Activated naive CD8-positive, alpha-beta T cell treated with anti-CD3 and anti-CD28 coated beads, Interleukin-2, amount 50 U/mL, for 24 hours (primary cell): ENCODE results near the gene PTTG2.

Source experiments
- ATAC-seq: fragments of 150-1000 bp; cut with Tn5 transposase; one replicate; pipeline ENCODE4 v1.10.0; 2021
- DNase-seq: peaks from one replicate; pipeline ENCODE4 v3.0.0; 2021
- H3K27ac Mint-ChIP-seq: one replicate; pipeline ENCODE4 v1.8.0; 2021; ENCODE audit warnings: mild to moderate bottlenecking, mixed read lengths
- H3K27me3 Mint-ChIP-seq: one replicate; pipeline ENCODE4 v1.8.0; 2021; ENCODE audit warnings: mixed read lengths
- H3K36me3 Mint-ChIP-seq: one replicate; pipeline ENCODE4 v1.8.0; 2021; ENCODE audit warnings: low read depth, mixed read lengths
- H3K4me1 Mint-ChIP-seq: one replicate; pipeline ENCODE4 v1.8.0; 2021; ENCODE audit warnings: mixed read lengths
- H3K4me3 Mint-ChIP-seq: one replicate; pipeline ENCODE4 v1.8.0; 2021; ENCODE audit warnings: mild to moderate bottlenecking, moderate library complexity, mixed read lengths
- H3K9me3 Mint-ChIP-seq: one replicate; pipeline ENCODE4 v1.8.0; 2021; ENCODE audit warnings: mixed read lengths

Gene PTTG2

DNA sequence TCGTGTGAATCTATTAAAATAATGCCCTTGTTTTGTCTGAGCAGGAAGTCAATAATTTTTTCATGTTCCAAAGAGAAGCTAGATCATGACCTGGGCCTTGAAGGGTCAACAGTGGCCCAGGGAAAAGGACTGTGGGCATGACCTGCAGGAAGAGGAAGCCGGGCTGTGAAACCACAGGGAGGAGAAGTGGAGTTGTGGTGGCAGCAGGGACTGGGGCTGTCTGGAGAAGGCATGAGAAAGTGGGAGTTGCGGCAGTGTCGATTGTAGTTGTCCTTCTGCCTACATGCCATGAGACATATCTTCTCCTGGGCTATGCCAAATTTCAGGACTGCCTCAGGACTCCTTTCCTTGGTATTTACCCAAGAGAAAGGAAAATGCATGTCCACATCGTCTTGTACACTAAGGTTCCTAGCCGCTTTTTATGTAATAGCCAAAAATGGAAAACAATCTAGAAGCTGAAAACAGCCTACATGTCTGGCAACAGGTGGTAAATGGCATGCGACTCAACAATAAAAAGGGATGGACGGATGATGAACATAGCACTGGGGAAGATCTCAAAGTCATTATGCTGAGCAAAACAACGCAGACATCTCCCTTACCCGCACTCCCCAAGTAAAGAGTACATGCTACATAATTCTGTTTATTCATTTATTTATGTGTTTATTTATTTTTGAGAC lies 13.6 kb upstream of the PTTG2 start:
- DNase-seq (no peak), ATAC-seq (no peak)
- Mint-ChIP-seq H3K36me3 (peaks cover 6% of the 10 kb centered on the region), H3K9me3 (no peaks in the 10 kb centered on the region), H3K4me1 (peaks cover 34% of the 10 kb centered on the region), H3K27me3 (no peaks in the 10 kb centered on the region), H3K4me3 (no peak overlapping the region), H3K27ac (no peak overlapping the region)

DNA sequence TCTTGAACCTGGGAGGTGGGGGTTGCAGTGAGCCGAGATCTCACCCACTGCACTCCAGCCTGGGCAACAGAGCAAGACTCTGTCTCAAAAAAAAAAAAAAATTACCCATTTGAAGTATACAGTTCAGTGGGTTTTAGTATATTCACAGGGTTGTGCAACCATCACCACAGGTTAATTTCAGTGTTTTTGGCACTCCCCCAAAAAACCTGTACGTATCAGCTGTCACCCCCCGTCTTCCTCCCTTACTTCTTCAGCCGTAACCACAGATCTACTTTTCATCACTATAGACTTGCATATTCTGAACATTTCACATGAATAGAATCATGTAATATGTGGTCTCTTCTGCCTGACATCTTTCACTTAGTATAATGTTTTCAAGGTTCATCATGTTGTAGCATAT lies 11.7 kb upstream of the PTTG2 start:
- peak; percentile 28 for ATAC-seq
- Mint-ChIP-seq H3K4me1 (peaks cover 34% of the 10 kb centered on the region), H3K27me3 (no peaks in the 10 kb centered on the region), H3K36me3 (peaks cover 10% of the 10 kb centered on the region), H3K4me3 (no peak overlapping the region), H3K9me3 (no peaks in the 10 kb centered on the region), H3K27ac (peak overlapping the region; percentile 17)
- no peak for DNase-seq

- peaks cover 10% of the 10 kb centered on the region for H3K36me3 Mint-ChIP-seq
- no peaks in the 10 kb centered on the region for H3K27me3 Mint-ChIP-seq
- no peaks in the 10 kb centered on the region for H3K9me3 Mint-ChIP-seq
- DNase-seq (no peak), ATAC-seq (no peak)
- H3K4me1 Mint-ChIP-seq, result peaks cover 42% of the 10 kb centered on the region
- H3K4me3 Mint-ChIP-seq, result no peak overlapping the region
- no peak overlapping the region for H3K27ac Mint-ChIP-seq
Observed at GRCh38 chr4:37949636-37950426, 10.4 kb upstream of the PTTG2 start.

DNA sequence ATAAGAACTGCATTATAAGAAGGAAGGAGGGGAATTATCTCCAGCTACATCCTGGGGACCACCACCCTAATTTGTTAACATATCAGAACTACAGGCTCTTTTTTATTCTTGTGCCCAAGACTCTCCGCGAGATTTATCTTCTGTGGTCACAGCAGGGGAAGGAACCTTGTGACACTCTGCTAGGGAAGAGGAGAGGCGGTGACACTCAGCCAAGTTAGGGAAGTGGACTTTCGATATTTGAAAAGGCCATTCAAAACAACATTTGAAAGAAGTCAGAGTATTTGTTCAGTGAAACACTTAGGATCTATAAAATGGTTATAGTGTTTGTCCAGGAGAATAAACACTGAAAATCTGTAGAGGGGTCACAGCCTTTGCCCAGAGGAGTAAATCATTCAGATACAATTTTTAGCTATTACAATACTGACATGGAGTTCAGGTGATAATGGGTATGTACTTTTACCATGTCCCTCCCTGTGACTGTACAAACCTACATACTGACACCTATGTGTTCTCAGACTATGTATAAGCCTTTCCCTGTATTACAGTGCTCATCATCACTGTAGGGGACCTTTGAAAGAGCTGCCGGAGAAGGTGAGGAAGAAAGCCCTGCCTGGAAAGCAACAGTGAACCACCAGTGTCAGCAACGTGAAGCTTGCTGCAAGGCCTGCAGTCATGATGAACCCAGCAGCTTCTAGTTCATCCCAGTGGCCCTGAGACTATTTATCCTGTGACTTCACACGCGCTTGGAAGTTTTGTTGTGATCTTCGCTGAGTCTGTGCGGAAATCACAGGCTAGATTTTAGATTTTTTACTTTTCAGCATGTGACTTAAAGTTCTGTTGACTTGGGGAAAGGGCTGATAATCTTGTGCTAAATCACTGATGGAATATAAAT lies 8.5 kb upstream of the PTTG2 start:
- H3K36me3 Mint-ChIP-seq, result peaks cover 10% of the 10 kb centered on the region
- no peak overlapping the region for H3K27ac Mint-ChIP-seq
- H3K27me3 Mint-ChIP-seq, result no peaks in the 10 kb centered on the region
- H3K4me1 Mint-ChIP-seq, result peaks cover 36% of the 10 kb centered on the region
- no peak overlapping the region for H3K4me3 Mint-ChIP-seq
- no peak for ATAC-seq
- no peaks in the 10 kb centered on the region for H3K9me3 Mint-ChIP-seq
- DNase-seq, result no peak

DNA sequence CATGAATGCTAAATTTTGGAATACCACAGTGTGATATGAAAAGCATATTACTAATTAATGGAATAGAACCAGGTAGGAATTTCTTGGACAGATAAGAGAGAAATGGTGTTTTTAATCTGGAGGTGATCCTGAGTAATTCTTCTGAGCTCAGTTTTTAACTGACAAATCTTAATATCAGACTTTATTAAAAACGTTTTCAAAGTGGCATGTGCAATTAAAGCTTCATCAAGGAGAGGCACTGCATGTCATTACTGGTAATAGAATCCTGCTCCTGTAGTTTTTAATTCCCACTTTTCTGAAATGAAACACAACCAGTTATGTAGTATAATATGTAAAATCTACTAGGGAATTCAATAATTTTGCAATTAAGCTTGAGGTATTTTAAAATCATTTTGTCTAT lies 7.0 kb upstream of the PTTG2 start:
- H3K36me3 Mint-ChIP-seq, result peaks cover 10% of the 10 kb centered on the region
- ATAC-seq, result no peak

DNA sequence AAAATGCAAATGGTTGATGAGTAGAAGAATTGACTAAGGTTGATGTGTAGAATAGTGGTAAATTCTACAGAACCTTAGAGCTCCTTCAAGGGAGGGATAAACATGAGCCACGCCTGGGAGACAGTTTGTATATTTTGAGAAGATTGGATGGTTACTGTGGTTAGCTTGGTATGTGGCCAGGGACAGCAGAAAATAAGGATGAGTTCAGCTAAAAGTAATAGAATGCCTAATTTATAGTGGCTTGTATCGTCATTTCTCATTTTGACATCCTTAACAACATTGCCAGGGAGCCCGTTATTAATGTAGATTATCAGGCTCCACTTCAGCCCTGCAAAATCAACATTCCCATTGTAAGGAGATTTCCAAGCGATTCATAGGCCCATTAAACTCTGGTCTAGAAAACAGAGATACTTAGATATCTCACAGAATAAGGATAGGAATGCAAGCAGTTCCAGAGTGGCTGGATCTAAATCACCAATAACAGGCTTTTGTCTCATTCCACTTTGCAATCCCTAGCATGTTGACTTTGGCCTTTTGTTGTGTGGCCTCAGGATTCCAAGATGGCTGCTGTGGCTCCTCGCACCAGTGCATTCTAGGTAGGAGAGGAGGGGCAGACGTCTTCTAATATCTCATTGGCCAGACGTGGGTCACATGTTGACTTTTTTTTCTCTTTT lies 6.4 kb upstream of the PTTG2 start:
- peaks cover 21% of the 10 kb centered on the region for H3K4me1 Mint-ChIP-seq
- no peak overlapping the region for H3K27ac Mint-ChIP-seq
- DNase-seq (no peak), ATAC-seq (peak; percentile 40)
- H3K4me3 Mint-ChIP-seq, result no peak overlapping the region
- H3K27me3 Mint-ChIP-seq, result no peaks in the 10 kb centered on the region
- H3K9me3 Mint-ChIP-seq, result no peaks in the 10 kb centered on the region
- peaks cover 8% of the 10 kb centered on the region for H3K36me3 Mint-ChIP-seq

More for the DNA sequence above, 7.0 kb upstream of the PTTG2 start:
- Mint-ChIP-seq H3K27ac (no peak overlapping the region), H3K27me3 (no peaks in the 10 kb centered on the region), H3K4me3 (no peak overlapping the region), H3K9me3 (no peaks in the 10 kb centered on the region), H3K4me1 (peaks cover 27% of the 10 kb centered on the region)
- DNase-seq, result no peak

GRCh38 chr4:37956941-37957340 lies 3.3 kb upstream of the PTTG2 start:
- no peak overlapping the region for H3K4me3 Mint-ChIP-seq
- H3K4me1 Mint-ChIP-seq, result peaks cover 12% of the 10 kb centered on the region
- no peak overlapping the region for H3K27ac Mint-ChIP-seq
- ATAC-seq, result no peak
- no peaks in the 10 kb centered on the region for H3K27me3 Mint-ChIP-seq
- H3K9me3 Mint-ChIP-seq, result no peaks in the 10 kb centered on the region
- no peak for DNase-seq
- H3K36me3 Mint-ChIP-seq, result peaks cover 4% of the 10 kb centered on the region

- Mint-ChIP-seq H3K4me3 (no peak overlapping the region), H3K36me3 (peaks cover 1% of the 10 kb centered on the region), H3K4me1 (peaks cover 15% of the 10 kb centered on the region), H3K27ac (no peak overlapping the region), H3K27me3 (no peaks in the 10 kb centered on the region), H3K9me3 (no peaks in the 10 kb centered on the region)
- DNase-seq (no peak), ATAC-seq (no peak)
Observed at GRCh38 chr4:37958932-37959331, 1.3 kb upstream of the PTTG2 start.

- H3K9me3 Mint-ChIP-seq, result no peaks in the 10 kb centered on the region
- H3K4me3 Mint-ChIP-seq, result no peak overlapping the region
- H3K27me3 Mint-ChIP-seq, result no peaks in the 10 kb centered on the region
- peaks cover 14% of the 10 kb centered on the region for H3K4me1 Mint-ChIP-seq
- peaks cover 1% of the 10 kb centered on the region for H3K36me3 Mint-ChIP-seq
- H3K27ac Mint-ChIP-seq, result no peak overlapping the region
- ATAC-seq, result no peak
- no peak for DNase-seq
Observed at GRCh38 chr4:37960679-37961450, 667 bp downstream of the PTTG2 start.

DNA sequence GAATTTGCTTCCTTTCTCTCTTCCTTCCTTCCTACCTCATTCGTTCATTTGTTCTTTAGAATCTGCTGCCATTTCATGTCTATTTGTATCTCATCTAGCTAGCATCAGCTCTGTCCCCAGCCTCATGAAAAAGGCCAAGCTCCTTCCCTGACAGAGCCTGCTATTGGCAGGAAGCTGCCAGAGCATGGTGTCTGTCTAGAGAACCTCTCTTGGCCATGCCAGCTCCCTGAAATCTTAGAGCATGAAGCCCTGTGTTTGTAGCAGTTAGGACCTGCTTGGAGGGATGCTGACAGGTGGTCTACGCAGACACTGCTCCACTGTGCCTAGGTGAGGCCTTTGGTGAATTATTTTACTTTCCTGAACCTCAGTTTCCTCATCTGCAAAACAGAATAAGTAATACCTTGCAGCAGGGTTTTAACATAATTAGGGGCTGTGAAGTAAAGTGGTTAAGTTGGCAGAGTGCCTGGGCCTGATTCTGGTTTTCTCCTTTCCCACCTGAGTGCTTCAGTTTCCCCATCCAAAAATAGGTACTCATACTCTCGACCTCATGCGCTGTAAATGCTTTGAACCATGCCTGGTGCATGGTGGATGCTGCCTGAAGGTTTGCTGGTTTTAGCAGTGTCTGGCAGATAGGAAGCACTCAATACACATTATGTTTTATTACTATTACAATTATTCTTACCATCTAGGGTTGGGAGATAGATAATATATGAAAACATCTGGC lies 4.7 kb downstream of the PTTG2 start:
- ATAC-seq, result peak; percentile 36

DNA sequence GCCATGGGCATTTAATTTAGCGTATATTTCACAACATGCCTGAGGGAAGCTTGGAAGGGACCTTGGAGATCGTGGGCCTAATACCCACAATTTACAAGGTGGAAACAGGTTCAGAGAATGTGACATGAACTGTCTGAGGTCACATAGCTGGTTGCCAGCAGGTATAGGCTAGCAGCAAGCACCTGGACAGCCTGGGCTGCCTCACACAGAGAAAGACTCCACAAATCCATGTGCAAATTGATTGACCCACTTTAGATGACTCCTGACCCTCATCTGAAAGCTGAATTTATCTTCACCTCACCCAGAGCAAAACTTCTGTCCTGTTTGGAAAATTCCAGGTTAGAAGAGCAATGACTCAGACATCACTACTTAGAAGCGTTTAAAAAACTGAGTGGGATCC lies 5.8 kb downstream of the PTTG2 start:
- no peak for ATAC-seq
- Mint-ChIP-seq H3K36me3 (peaks cover 1% of the 10 kb centered on the region), H3K27ac (peak overlapping the region; percentile 47), H3K9me3 (no peaks in the 10 kb centered on the region), H3K4me1 (peaks cover 31% of the 10 kb centered on the region), H3K27me3 (no peaks in the 10 kb centered on the region), H3K4me3 (no peak overlapping the region)
- DNase-seq, result no peak

More for the DNA sequence above, 4.7 kb downstream of the PTTG2 start:
- Mint-ChIP-seq H3K27ac (no peak overlapping the region), H3K36me3 (peaks cover 1% of the 10 kb centered on the region), H3K4me1 (peaks cover 25% of the 10 kb centered on the region), H3K27me3 (no peaks in the 10 kb centered on the region), H3K9me3 (no peaks in the 10 kb centered on the region), H3K4me3 (no peak overlapping the region)
- no peak for DNase-seq

DNA sequence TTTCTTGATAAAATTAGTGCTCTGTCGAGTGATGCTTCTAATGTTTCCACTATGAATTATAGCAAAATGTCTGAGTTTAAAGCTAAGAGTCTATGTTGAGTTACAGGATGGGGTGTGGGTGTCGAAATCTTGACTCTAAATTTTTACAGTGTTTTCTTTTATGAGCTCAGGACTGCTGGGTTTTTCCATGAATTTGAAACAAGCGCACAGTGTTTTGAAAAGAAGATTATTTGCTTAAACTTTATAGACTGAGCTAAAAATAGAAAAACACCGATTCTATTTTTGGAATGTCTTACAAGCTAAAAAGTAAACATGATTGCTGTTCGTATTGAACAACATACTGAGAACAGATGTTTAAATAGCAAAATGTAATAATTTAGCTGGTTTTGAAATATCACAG lies 7.5 kb downstream of the PTTG2 start:
- no peak for DNase-seq

GRCh38 chr4:37968747-37969146 lies 8.5 kb downstream of the PTTG2 start:
- H3K4me1 Mint-ChIP-seq, result peaks cover 41% of the 10 kb centered on the region
- DNase-seq (no peak), ATAC-seq (no peak)
- no peaks in the 10 kb centered on the region for H3K9me3 Mint-ChIP-seq
- H3K27ac Mint-ChIP-seq, result no peak overlapping the region
- no peak overlapping the region for H3K4me3 Mint-ChIP-seq
- H3K27me3 Mint-ChIP-seq, result no peaks in the 10 kb centered on the region
- H3K36me3 Mint-ChIP-seq, result no peaks in the 10 kb centered on the region

More for the DNA sequence above, 7.5 kb downstream of the PTTG2 start:
- Mint-ChIP-seq H3K4me1 (peaks cover 35% of the 10 kb centered on the region), H3K9me3 (no peaks in the 10 kb centered on the region), H3K36me3 (peaks cover under 1% of the 10 kb centered on the region), H3K27ac (no peak overlapping the region), H3K27me3 (no peaks in the 10 kb centered on the region), H3K4me3 (no peak overlapping the region)
- ATAC-seq, result no peak
